Measurements from ENCODE around the gene NTM.

Gene NTM

GRCh38 chr11:132126973-132127899 lies 756.8 kb downstream of the NTM start:
- Histone ChIP-seq H2AFZ (ENCODE audit: low read length) (no peak overlapping the region), H3F3A (ENCODE audit: insufficient read depth, low read length) (no peaks in the 10 kb centered on the region), H3K79me2 (ENCODE audit: insufficient read depth, low read length) (no peaks in the 10 kb centered on the region), H3K4me2 (ENCODE audit: low read length) (no peak overlapping the region), H4K20me1 (ENCODE audit: insufficient read depth, low read length) (no peaks in the 10 kb centered on the region), H3K9me2 (ENCODE audit: low read depth, low read length) (no peaks in the 10 kb centered on the region), H3K9me3 (ENCODE audit: low read length) (no peaks in the 10 kb centered on the region), H3K9ac (ENCODE audit: low read length) (no peak overlapping the region), H3K4me3 (ENCODE audit: low read depth, low read length, poor library complexity, severe bottlenecking) (no peak overlapping the region), H3K4me1 (ENCODE audit: insufficient read depth, low read length, severe bottlenecking) (no peaks in the 10 kb centered on the region), H3K27me3 (ENCODE audit: insufficient read depth, low read length) (no peaks in the 10 kb centered on the region), H3K27ac (ENCODE audit: low read depth, low read length, poor library complexity, severe bottlenecking) (no peak overlapping the region), H3K36me3 (ENCODE audit: insufficient read depth, low read length) (no peaks in the 10 kb centered on the region)
- TF ChIP-seq CTCF (IDR thresholded peaks at IDR 0.05; ENCODE audit: low read length) (peak; percentile 11; the same call in 1 of the 2 replicates), EZH2 (IDR thresholded peaks at IDR 0.05; ENCODE audit: borderline replicate concordance, low read length) (no peak)

GRCh38 chr11:132127900-132128288 lies 757.5 kb downstream of the NTM start:
- H3K4me1 ChIP-seq (ENCODE audit: insufficient read depth, low read length, severe bottlenecking) = no peaks in the 10 kb centered on the region
- H3K27me3 ChIP-seq (ENCODE audit: insufficient read depth, low read length) = no peaks in the 10 kb centered on the region
- H3K4me2 ChIP-seq (ENCODE audit: low read length) = no peak overlapping the region
- H3F3A ChIP-seq (ENCODE audit: insufficient read depth, low read length) = no peaks in the 10 kb centered on the region
- TF ChIP-seq CTCF (IDR thresholded peaks at IDR 0.05; ENCODE audit: low read length) = no peak
- TF ChIP-seq EZH2 (IDR thresholded peaks at IDR 0.05; ENCODE audit: borderline replicate concordance, low read length) = no peak
- H3K9me2 ChIP-seq (ENCODE audit: low read depth, low read length) = no peaks in the 10 kb centered on the region
- H3K79me2 ChIP-seq (ENCODE audit: insufficient read depth, low read length) = no peaks in the 10 kb centered on the region
- H3K9ac ChIP-seq (ENCODE audit: low read length) = no peak overlapping the region
- no peak overlapping the region for H3K27ac ChIP-seq (ENCODE audit: low read depth, low read length, poor library complexity, severe bottlenecking)
- H3K36me3 ChIP-seq (ENCODE audit: insufficient read depth, low read length) = no peaks in the 10 kb centered on the region
- H3K4me3 ChIP-seq (ENCODE audit: low read depth, low read length, poor library complexity, severe bottlenecking) = no peak overlapping the region
- H3K9me3 ChIP-seq (ENCODE audit: low read length) = no peaks in the 10 kb centered on the region
- no peak overlapping the region for H2AFZ ChIP-seq (ENCODE audit: low read length)
- no peaks in the 10 kb centered on the region for H4K20me1 ChIP-seq (ENCODE audit: insufficient read depth, low read length)

GRCh38 chr11:132131047-132131446 lies 760.6 kb downstream of the NTM start:
- Histone ChIP-seq H3K27ac (ENCODE audit: low read depth, low read length, poor library complexity, severe bottlenecking) (no peak overlapping the region), H3F3A (ENCODE audit: insufficient read depth, low read length) (no peaks in the 10 kb centered on the region), H2AFZ (ENCODE audit: low read length) (no peak overlapping the region), H3K4me3 (ENCODE audit: low read depth, low read length, poor library complexity, severe bottlenecking) (no peak overlapping the region), H3K79me2 (ENCODE audit: insufficient read depth, low read length) (no peaks in the 10 kb centered on the region), H3K36me3 (ENCODE audit: insufficient read depth, low read length) (no peaks in the 10 kb centered on the region), H3K9me3 (ENCODE audit: low read length) (no peaks in the 10 kb centered on the region), H4K20me1 (ENCODE audit: insufficient read depth, low read length) (no peaks in the 10 kb centered on the region), H3K27me3 (ENCODE audit: insufficient read depth, low read length) (no peaks in the 10 kb centered on the region), H3K9ac (ENCODE audit: low read length) (no peak overlapping the region), H3K9me2 (ENCODE audit: low read depth, low read length) (no peaks in the 10 kb centered on the region), H3K4me2 (ENCODE audit: low read length) (no peak overlapping the region), H3K4me1 (ENCODE audit: insufficient read depth, low read length, severe bottlenecking) (no peaks in the 10 kb centered on the region)
- TF ChIP-seq EZH2 (IDR thresholded peaks at IDR 0.05; ENCODE audit: borderline replicate concordance, low read length) (no peak), CTCF (IDR thresholded peaks at IDR 0.05; ENCODE audit: low read length) (no peak)

All from OCI-LY1 (cell line).